Left hindlimb (tissue), 1 donor: ENCODE measurements around the gene GFI1B.
"Not testable (repeated sequence)": the region's sequence is repeated elsewhere in the genome, so short reads cannot be mapped to it uniquely, and the experiment has no call there.

Source experiments
- DNase-seq: peaks from one replicate; pipeline ENCODE4 v3.0.0-alpha.2; 2018

Gene GFI1B

GRCh38 chr9:132969783-132970182 lies 8.7 kb upstream of the GFI1B start:
- DNase-seq, result no peak

- DNase-seq, result no peak
These were observed 8.0 kb upstream of the GFI1B start for GRCh38 chr9:132970324-132971062.

DNA sequence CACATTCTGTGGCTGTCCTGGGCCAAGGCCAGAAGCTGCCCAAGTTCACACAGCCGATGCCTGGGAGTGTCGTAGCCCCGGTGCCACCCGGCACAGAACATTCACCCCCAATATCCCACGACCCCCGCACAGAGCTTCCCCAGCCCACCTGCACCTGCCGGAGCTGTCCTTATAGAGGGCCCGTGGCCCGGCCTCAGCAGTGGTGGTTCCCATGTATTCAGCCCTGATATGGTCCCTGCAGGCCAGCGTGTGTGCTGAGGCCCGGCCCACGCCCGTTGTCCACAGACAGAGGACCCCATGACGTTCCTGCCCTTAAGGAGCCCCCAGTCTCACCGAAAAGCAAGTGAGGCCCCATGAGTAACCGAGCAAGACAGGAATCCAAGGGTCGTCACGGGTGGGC lies 5.3 kb upstream of the GFI1B start:
- no peak for DNase-seq

DNA sequence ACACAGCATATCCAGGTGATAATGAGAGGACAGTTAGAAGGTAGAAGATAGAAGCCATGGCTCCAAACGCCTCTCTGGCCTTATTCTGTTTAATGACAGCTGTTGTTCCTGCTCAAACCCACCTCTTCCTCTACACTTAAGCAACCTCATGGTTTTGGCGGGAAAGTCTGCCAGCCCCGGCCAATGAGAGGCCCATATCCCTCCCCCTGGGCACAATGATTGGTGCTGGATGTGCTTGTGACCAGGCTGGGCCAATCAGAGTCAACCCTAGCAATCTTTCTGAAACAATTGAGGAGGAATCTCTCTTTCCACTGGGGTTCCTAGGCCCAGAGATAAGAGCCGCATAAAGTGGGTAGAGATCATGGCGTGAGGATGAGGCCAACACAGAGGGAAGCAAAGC lies 4.8 kb upstream of the GFI1B start:
- no peak for DNase-seq

GRCh38 chr9:132975961-132976360 lies 2.5 kb upstream of the GFI1B start:
- DNase-seq, result no peak

DNA sequence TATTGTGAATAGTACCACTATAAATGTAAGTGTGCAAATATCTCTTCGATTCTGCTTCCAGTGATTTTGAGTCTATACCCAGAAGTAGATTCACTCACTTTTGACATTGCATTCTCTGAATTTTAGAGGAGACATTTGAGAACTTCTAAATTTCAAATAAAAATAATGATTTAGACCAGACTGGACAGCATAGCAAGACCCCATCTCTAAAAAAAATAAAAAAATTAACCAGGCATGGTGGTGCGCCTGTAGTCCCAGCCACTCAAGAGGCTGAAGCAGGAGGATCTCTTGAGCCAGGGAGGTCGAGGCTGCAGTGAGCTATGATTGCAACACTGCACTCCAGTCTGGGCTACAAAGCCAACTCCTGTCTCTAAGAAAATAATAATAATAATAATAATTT lies 1.9 kb upstream of the GFI1B start:
- DNase-seq, result no peak

DNA sequence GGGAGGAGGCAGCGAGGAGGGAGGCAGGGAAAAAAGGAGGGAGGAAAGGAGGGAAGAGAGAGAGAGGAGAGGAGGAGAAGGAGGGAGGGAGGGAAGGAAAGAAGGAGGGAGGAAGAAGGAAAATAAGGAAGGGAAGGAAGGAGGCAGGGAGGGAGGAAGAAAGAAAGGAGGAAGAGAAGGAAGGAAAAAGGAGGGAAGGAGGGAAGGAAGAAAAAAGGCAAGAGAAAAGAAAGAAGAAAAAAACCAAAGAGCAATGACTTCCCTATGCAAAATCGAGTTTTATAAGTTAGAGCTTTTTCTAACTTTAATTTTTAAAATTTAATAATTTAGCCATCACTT lies 413 bp upstream of the GFI1B start:
- DNase-seq, result no peak

DNA sequence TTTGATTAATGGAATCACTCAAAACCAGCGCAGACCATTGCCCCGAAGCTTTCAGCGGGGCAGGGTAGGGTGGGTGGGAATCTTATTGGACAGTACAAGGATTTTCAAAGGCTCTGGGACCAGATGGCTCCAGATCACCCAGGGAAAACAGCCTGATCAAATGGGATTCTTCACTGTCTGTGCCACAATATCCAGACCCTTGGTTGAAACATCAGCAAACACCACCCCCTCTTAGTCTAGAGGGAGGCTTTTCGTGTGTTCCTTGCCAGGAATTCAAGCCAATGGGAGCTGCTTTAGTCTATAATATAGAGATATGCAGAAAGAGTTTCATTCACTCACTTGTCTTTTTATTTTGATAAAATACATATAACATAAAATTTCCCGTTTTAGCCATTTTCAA lies 1.7 kb downstream of the GFI1B start:
- DNase-seq, result no peak

DNA sequence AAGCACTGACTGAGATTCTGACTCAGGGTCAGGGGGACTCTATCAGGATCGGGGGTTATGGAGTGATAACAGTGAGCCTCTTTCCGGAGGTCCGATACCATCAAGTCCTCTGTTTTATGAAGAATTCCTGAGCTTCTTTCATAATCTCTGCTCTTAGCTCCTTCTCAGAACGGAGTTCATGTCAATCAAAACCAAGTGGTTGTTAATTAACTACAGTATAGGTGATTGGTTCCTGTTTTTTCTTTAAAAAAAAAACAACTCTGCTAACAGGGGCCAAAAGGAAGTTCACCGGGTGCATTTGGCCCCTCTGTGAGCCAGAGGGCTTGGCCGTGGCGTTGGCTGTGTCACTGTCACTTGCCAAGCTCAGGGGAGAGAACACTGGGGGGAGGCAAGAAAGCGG lies 4.0 kb downstream of the GFI1B start:
- DNase-seq, result no peak

DNA sequence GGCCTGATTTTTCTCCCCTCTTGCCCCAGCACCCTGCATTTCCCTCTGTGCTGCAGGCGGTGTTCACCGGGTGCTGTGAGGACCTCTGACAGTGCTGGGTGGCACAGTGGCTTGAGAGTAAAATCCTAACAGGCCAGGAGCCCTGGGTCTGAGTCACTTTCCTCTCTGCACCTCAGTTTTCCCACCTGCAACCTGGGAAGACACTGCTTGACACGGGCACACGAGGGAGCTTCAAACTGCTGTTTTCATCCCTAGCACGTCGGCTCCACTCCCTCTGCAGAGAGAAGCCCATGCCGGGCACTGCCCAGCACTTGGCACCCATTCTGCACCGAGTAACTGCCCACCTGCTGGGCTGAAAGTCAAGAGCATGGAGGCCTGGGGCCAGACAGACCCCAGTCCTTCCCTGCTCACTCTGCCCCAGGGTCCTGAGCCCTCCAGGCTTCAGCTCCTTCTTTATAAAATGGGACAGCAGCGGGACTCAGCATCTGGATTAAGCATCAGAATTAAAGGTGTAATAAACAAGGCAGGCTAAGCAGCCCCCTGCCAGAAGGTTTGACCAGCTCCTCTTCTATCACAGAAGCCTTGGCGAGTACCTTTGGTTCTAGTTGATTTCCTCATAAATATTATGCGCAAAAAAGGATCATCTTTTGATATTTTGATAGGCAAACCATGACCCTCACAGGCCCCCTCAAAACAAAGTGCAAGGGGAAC lies 5.2 kb downstream of the GFI1B start:
- no peak for DNase-seq

DNA sequence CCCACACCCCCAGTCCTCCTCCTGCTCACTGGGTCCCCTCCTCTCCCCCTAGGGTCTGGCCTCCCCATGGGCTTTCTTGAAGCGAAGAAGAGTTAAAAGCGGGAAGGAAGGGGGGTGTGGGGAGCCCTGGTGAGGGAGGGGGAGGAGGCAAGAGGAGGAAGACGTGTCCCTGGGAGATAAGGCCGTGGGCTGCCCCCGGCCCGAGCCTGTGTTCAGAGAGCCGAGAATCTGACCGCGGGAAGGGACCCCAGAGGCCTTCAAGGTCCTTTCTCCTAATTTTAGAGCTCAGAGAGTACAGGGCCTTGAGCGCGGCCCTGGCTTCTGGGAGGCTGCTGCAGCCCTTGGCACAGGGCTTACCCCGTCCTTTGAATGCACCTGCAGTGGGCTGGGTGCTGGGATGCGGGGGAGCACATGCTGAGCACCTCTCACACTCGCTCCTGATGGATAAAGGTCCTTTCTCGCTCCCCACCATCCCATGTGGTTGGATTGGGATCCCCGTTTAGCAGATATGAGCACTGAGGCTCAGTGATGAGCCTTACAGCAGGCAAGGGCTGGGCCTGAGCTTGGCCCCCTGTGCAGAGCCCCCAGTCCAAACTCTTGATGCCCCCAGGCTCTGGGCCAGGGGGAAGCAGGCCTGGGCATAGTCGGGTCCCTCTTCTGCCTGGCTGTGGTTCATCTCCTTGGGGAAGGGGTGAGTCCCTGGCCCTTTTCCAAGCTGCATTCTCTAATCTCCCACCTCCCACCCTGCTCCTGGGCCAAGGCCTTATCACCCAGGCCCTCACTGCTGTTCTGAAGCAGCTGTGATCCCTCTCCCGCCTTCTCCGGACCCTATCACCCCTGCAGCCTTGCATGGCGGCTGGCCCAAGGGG lies 5.9 kb downstream of the GFI1B start:
- DNase-seq, result no peak

- no peak for DNase-seq
These were observed 6.5 kb downstream of the GFI1B start for GRCh38 chr9:132985071-132985350.

GRCh38 chr9:132985489-132985888 lies 7.0 kb downstream of the GFI1B start:
- DNase-seq, result no peak

DNA sequence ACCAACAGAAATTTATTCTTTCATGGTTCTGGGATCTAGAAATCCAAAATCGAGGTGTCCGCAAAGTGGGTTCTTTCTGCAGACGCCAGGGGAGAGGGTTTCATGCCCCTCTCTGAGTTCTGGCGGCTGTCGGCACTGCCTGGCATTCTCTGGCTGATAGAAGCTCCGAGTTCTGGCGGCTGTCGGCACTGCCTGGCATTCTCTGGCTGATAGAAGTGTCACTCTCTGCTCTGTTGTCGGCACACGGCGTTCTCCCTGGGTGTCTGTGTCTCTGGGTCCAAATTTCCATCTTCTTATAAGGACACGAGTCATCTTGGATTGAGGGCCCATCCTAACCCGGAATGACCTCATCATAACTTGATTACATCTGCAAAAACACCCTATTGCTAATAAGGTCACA lies 7.6 kb downstream of the GFI1B start:
- DNase-seq, result no peak

- no peak for DNase-seq
These were observed 8.4 kb downstream of the GFI1B start for GRCh38 chr9:132986640-132987620.

DNA sequence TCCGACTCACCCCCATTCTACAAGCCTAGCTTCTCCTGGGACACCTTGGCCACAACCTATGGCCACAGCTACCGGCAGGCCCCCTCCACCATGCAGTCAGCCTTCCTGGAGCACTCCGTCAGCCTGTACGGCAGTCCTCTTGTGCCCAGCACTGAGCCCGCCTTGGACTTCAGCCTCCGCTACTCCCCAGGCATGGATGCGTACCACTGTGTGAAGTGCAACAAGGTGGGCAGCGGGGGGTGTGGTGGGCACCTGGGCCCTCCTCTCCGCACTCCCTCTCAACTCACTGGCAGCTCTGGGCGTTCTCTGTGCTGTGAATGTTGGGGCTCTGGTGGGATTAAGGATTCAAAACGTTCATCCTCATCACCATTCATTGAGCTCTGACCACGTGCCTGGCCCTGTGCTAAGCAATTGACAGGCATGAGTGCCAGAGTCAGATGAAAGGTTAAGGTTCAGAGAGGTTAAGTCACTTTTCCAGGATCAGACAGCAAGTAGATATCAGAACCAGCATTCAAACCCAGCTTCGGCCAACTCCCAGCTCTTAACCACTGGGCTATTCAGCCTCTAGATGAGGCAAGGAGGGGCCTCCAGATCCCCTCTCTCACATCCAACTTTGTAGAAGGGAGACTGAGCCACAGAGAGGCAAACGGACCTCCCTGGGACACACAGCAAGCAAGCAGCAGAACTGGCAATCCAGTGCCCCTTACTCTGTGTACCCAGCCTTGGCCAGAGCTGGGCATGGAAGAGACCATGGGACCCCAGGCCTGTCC lies 9.9 kb downstream of the GFI1B start:
- no peak for DNase-seq

GRCh38 chr9:132989014-132989310 lies 10.5 kb downstream of the GFI1B start:
- DNase-seq, result no peak

GRCh38 chr9:132989414-132989996 lies 11.0 kb downstream of the GFI1B start:
- DNase-seq, result no peak

GRCh38 chr9:132989998-132990557 lies 11.6 kb downstream of the GFI1B start:
- DNase-seq, result not testable (repeated sequence)

- no peak for DNase-seq
These were observed 12.3 kb downstream of the GFI1B start for GRCh38 chr9:132990781-132991180.
